ENCODE results near the gene ACYP1.

The ACYP1 gene

GRCh38 chr14:75054421-75054820 lies 9.4 kb downstream of the ACYP1 start:
- H3K27ac ChIP-seq: no peak overlapping the region
- TF ChIP-seq ZFX (IDR thresholded peaks at IDR 0.05; ENCODE audit: borderline replicate concordance): no peak
- TF ChIP-seq CTCF (IDR thresholded peaks at IDR 0.05): no peak

- no peak for TF ChIP-seq CTCF (IDR thresholded peaks at IDR 0.05)
- no peak for TF ChIP-seq ZFX (IDR thresholded peaks at IDR 0.05; ENCODE audit: borderline replicate concordance)
Observed at GRCh38 chr14:75053396-75054291, 10.2 kb downstream of the ACYP1 start.

DNA sequence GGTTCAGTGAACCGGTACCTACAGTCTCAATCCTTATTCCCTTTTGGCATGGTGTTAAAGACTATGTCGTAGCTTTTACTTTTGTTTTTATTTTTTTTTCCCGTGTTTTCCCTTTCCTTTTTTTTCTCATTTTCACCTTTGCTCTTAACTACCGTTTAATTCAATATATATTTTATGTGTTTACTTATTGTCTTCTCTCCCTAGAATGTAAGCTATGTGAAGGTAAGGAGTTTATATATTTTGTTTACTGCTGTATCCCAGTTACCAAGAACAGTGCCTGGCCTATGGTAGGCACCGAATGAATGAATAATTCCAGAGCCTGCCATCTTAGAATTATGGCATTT lies 12.3 kb downstream of the ACYP1 start:
- peak overlapping the region; percentile 64 for H3K27ac ChIP-seq
- TF ChIP-seq CTCF (IDR thresholded peaks at IDR 0.05) (no peak), ZFX (IDR thresholded peaks at IDR 0.05; ENCODE audit: borderline replicate concordance) (no peak)

More at GRCh38 chr14:75053396-75054291, 10.2 kb downstream of the ACYP1 start:
- H3K27ac ChIP-seq: no peak overlapping the region

- TF ChIP-seq CTCF (IDR thresholded peaks at IDR 0.05): no peak
- no peak for TF ChIP-seq ZFX (IDR thresholded peaks at IDR 0.05; ENCODE audit: borderline replicate concordance)
- H3K27ac ChIP-seq: peak within 1 kb of the TSS; percentile 64
Observed at GRCh38 chr14:75050852-75051555, 12.8 kb downstream of the ACYP1 start, which contains the start of gene MLH3. Gene MLH3 (minus strand): TSS chr14:75051467. CDS start chr14:75049655, 1,812 bp downstream.

- TF ChIP-seq CTCF (IDR thresholded peaks at IDR 0.05): no peak
- TF ChIP-seq ZFX (IDR thresholded peaks at IDR 0.05; ENCODE audit: borderline replicate concordance): no peak
- H3K27ac ChIP-seq: no peak overlapping the region
Observed at GRCh38 chr14:75049731-75050201, 14.1 kb downstream of the ACYP1 start.

DNA sequence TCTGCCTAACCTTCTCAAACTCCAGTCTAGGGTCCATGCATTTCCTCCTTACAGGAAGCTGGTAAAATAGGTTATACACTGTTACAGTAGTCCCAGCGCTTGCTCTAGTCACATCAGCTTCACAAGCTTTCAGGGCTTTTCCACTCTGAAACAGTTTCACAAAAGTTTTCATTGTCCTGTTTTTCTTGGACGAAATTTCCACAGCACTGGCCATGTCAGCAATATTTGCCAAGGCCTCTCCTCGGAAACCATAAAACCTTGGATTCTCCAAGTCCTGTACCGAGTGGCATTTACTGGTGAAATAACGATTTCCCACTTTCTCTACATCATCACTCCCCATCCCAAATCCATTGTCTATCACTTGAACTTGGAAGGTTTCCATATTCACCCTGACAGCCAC lies 14.7 kb downstream of the ACYP1 start:
- no peak for TF ChIP-seq CTCF (IDR thresholded peaks at IDR 0.05)

GRCh38 chr14:75048101-75048500 lies 15.7 kb downstream of the ACYP1 start:
- TF ChIP-seq CTCF (IDR thresholded peaks at IDR 0.05): no peak
- no peak overlapping the region for H3K27ac ChIP-seq

More for the DNA sequence above, 14.7 kb downstream of the ACYP1 start:
- H3K27ac ChIP-seq: no peak overlapping the region
